DMS114 treated with DMSO at 0.1 percent for 48 hours (cell line): ENCODE measurements around the gene ATP5F1D.

Experiments used
- DNase-seq: peaks from one replicate; lab custom pipeline; 2025; ENCODE audit not compliant: unreplicated experiment; lab: John Stamatoyannopoulos, UW

Gene ATP5F1D

DNA sequence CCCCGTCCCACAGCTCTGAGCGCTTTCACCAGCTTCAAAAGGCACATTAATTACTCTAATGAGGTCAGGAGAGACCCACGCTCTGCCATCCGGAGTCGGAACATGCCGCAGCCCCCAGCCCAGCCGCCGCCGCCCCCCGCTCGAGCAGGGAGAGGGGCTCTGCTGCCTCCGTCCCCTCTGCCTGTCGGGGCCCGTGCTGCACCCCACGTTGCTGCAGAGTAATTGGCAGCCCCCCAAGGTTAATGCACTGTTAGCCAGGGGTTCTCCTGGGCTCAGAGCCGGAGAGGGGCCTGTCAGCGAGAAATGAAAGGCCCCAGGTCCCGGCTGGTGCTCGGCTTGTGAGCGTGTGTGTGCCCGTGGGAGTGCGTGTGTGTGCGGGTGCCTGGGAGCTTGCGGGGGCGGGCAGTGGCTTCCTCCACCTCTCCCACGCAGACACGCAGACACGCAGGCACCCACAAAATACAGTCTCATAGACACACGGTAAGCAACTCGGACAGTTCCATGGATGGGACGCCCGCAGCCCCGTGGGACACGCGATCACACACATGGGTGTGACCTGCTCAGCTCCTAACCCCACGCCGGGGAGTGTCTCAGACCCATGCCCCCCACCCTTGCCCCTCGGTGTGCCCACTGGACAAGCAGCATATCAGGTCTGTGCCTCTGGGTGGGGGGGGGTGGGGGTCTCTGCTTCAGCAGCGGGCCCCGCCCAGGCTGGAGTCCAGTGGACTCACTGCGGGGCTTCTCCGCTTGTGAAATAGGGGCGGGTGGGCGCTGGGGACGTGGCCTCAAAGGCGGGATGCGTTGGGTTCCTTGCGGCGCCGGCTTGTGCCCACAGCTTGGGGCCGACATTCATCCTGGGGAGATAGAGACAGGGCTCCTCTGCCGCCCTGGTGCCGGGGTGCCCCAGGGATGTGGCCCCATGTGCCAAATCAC, 39.4 kb downstream of the ATP5F1D start:
- no peak for DNase-seq

DNA sequence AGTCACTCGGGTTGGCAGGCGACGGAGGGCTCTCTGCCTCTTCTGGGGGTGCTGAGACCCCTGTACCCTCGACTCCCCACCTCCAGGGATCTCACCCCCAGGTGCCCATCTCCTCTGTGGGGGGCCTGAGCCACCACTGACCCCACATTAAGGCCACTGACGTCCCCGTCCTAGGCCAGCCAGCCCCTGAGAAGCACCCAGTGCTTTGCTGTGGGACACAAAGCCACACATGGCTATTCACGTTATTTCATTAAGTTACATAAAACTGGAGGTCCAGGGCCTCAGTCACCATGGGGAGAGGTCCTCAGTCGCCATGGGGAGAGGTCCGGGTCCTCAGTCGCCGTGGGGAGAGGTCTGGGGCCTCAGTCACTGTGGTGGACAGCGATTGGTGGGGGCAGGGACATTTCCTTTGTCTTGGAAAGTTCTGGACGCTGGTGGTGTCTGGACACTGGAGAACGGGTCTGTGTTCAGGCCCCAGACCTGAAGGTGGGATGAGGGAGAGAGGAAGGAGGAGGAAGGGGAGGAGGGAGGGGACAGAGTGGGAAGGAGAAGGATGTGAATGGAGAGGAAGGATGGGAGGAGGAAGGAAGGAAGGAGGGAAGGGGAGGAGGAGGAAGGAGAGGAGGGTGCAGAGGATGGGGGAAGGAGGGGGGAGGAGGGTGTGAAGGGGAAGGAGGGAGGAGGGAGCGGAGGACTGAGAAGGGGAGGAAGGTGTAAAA, 40.2 kb downstream of the ATP5F1D start:
- no peak for DNase-seq

DNA sequence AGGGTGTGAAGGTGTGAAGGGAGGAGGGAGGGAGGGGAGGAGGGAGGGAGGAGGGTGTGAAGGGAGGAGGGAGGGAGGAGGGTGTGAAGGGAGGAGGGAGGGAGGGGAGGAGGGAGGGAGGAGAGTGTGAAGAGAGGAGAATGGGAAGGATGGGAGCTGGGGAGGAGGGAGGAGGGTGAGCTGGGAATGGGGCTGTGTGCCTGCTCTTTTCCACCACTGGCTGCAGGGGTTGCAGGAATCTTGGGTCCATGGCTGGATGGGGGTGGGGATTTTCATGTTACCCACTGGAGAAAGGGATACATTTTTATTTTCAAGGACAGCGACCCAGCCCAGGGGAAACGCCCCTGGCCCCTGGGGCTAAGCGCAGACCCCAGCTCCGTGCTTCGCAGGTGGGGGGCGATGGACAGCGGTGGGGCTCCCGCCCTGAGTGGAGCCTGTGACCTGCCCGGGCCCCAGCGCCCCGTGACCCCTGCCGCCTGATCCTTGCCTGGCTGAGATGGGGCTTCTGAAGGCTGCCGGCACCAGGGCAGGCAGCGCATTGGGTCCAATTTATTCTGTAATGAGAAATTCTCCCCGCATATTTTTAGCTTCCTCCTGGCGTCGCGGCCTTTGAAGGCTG, 41.1 kb downstream of the ATP5F1D start:
- DNase-seq = no peak

DNA sequence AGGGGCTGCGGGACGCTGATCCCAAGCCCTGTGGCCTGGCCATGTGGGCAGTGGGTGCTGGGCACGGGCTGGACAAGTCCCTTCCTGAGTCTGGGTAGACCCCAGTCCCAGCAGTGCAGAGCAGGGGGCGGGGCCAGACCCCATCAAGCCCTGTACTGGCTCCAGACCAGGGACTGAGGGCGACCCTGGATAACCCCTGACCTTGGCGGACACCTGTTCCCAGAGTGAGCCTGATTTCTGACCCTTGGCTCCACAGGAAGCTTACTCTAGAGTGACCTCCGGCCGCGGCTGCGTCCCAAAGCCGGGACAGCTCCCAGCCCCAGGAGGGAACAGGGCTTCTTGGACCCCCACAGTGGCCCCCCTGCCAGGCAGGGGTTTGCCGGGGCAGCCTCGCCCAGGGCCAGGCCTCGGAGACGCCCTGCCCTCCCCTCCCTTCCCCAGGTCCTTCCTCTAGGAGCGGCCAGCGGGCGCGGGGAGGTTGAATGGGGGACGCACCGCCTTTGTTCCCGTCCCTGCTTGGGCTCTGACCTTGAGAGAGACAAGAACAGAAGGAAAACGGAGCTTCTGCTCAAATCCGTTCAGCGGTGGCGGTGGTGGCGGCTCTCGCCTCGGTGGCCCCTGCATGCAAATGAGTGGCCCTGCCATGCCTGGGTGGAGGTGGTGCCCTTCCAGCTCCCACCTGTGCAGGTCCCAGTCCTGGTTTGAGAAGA, 41.8 kb downstream of the ATP5F1D start:
- DNase-seq = no peak

GRCh38 chr19:1283917-1284292, 42.4 kb downstream of the ATP5F1D start:
- DNase-seq = no peak

DNA sequence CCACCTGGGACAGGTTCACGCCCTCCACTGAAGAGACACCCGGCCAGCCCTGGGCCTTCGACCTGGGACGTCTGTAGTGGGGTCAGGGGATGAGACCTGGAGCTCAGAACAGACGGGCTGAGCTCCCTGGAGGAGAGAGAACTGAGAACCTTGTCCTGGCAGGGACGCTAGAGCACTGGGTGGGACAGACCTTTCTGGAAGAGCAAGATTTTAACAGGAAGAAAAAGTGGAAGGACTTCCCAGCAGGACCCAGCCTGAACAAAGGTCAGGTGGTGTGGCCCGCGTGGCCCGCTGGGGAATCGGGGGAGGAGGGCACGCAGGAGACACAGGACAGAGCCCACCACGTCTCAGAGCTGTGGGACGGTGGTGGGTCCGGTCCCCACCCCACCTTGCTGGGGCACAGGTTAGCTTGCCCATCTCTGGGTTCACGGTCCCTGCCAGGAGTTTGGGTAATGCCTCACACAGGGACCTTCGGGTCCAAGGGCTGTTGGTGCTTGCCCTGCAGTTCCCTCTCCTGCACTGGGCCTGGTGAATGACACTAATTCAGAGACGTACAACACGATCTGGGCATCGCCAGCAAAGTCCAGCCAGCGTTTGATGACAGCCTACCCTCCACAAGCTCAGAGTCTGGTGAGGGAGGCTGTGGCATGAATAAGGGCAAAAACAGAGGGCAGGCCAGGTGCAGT, 42.9 kb downstream of the ATP5F1D start:
- no peak for DNase-seq

DNA sequence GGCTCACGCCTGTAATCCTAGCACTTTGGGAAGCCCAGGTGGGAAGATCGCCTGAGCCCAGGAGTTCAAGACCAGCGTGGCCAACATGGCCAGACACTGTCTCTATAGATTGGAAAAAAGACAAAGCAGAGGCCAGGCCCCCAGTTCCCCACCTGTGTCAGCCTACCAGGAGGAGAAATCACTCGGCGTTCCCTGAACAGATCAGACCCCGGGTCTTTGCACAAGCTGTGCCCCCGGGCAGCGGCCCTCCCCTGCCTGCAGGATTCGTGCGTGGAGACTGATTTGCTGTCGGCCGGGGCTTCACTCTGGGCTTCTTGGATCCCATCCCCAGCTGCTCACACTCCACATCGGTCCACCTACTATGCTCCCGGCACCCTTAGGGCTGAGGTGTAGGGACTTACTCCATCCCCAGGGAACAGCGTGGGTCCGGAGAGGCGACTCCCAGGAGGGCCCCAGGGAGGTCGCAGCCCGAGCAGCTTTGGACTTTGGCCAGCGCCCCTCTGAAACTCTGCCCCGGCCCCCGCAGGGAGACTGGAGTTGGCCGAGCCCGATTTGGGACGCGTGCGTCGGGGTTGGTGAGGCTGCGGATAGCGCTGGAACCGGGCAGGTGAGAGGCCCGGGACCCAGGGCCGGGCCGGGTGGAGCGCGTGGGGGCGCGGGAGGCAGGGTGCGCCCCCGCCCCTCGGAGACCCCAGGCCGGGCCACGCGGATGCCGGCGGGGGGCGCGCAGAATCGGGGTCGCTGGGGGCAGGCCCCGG, 43.6 kb downstream of the ATP5F1D start:
- DNase-seq = no peak

DNA sequence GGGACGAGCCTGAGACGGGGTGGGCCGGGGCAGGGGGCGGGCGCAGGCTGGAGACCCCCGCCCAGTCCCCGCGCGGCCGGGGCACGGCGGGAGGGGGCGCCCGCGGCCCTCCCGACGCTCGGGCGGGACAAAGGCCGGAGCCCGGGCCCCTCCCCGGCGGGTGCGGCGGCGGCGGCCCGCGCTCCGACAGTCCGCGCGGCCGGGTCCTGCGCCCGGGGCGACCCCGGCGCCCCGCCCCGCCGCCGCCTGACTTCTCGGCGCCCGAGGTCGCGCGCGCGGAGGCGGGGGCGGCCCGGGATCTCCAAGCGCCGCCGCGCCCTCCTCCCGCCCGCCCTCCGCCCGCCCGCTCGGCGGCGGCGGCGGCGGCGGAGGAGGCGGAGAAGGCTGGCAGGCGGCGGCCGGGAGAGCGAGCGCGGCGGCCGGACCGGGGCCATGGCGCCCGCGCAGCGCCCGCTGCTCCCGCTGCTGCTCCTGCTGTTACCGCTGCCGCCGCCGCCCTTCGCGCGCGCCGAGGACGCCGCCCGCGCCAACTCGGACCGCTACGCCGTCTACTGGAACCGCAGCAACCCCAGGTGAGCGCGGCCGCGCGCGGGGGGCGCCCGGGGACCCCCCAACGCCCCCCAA, 44.3 kb downstream of the ATP5F1D start, which contains the start of gene EFNA2:
Gene EFNA2, plus strand, starts transcription at position 137 of the 624 bp plus-strand sequence. Its CDS starts 296 bp downstream, at position 433.
- DNase-seq = no peak

GRCh38 chr19:1286487-1287353, 45.2 kb downstream of the ATP5F1D start:
- no peak for DNase-seq

GRCh38 chr19:1287354-1288225, 46.0 kb downstream of the ATP5F1D start:
- no peak for DNase-seq

DNA sequence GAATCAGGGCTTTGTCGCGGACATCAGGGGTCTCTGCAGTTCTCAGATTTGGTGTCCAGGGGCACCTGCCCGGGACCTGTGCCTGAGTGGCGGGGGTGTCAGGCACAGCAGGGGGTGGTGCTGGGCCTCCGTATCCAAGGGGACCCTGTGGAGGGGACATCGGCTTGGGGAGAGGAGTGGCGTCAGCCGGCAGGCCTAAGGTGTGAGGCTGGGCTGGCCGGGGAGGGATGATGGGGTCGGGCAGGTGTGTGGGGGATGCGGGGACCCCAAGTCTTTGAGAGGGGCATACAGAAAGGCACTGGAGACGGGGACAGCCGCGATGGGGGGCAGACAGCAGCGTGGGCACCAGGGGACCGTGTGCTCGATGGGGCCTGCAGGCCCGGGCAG, 46.7 kb downstream of the ATP5F1D start:
- no peak for DNase-seq

GRCh38 chr19:1288833-1289685, 47.5 kb downstream of the ATP5F1D start:
- DNase-seq = no peak

GRCh38 chr19:1289686-1290025, 48.1 kb downstream of the ATP5F1D start:
- no peak for DNase-seq

DNA sequence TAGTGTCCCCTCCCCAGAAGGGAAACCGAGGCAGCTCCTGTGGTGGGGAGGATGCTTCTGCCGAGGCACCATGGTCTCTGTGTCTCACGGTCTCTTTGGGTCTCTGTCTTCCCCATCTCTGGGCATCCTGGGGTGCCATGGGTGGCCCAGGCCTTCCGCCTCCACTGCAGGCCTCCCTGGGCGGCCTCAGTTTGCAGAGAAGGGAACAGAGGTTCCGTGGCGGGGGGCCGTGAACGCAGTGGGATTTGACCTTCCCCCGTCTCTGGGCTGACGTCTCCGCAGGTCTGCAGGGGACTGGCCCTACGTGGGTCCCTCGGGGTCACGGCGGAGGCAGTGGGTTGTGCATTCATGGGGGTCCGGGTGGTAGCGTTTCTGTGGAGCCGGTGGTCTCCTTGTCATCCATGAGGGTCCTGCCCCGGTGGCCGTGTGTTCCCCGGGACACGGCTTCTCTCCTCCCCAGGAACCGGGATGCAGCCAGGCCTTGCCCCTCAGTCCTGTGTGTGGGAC, 48.7 kb downstream of the ATP5F1D start:
- no peak for DNase-seq

DNA sequence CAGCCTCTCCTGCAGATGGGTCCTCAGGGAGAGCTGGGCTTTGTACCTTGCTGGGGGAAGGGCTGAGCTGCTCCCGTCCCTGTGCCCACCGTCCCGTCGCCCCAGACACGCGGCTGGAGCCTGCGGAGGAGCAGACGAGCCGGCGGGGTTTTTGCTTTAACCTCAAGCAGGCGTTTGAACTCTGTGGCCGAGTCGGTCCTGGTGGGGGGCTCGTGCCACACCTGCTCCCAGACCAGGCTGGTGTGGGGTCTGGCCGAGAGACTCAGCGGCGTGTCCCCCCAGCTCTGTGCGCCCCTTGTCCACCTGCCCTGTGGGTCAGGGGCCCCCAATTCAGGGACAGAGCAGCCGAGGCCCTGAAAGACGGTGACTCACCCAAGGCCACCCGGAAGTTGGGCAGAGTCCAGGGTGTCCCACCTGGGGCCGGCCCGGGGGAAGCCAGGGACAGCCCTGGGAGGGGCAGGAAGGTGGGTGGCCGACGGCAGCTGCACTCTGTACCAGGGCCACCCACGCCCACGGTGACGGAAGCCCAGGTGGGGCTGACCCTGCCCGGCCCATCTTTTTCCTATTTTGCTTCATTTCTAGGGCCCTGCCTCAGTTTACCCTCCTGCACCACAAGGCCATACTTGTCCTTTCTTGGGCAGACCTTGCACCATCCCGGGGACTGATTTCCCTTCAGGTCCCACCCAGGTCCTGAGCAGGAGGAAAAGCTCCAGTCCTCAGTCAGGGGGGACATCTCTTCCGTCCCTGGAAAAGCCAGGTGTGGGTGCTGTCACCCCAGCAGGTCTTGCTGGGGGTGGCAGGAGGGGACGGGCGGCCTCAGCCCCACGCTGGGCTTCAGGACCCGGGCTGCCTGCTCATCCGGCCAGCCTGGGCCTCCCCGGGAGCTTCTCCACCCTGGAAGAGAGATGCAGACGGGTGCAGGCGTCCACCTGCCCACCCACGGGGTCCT, 49.4 kb downstream of the ATP5F1D start:
- DNase-seq = no peak
